Central memory CD8-positive, alpha-beta T cell (primary cell): ENCODE measurements around the gene ZNRD2.

Experiments
- ATAC-seq: fragments of 150-1000 bp; cut with Tn5 transposase; replicated peaks from 2 replicates; pipeline ENCODE4 v1.10.0; 2022; ENCODE audit warnings: mild to moderate bottlenecking, moderate FRiP score, moderate number of reproducible peaks; ENCODE audit not compliant: poor library complexity, severe bottlenecking; ENCODE audit errors: extremely low read depth
- DNase-seq, 2 donors: peaks; one replicate each; pipeline ENCODE4 v3.0.0; 2021; ENCODE audit warnings: low spot score in 2 of 2
- H3K27ac Mint-ChIP-seq: one replicate; pipeline ENCODE4 v1.8.0; 2022; ENCODE audit warnings: low read depth, mild to moderate bottlenecking, moderate library complexity, mixed read lengths
- H3K27me3 Mint-ChIP-seq: one replicate; pipeline ENCODE4 v1.8.0; 2022; ENCODE audit warnings: mixed read lengths
- H3K36me3 Mint-ChIP-seq: one replicate; pipeline ENCODE4 v1.8.0; 2022; ENCODE audit warnings: mild to moderate bottlenecking, moderate library complexity, mixed read lengths; ENCODE audit not compliant: insufficient read depth
- H3K4me1 Mint-ChIP-seq: one replicate; pipeline ENCODE4 v1.8.0; 2022; ENCODE audit warnings: mixed read lengths
- H3K4me3 Mint-ChIP-seq: one replicate; pipeline ENCODE4 v1.8.0; 2022; ENCODE audit warnings: mild to moderate bottlenecking, moderate library complexity, mixed read lengths
- H3K9me3 Mint-ChIP-seq: one replicate; pipeline ENCODE4 v1.8.0; 2022; ENCODE audit warnings: mixed read lengths

The ZNRD2 gene

DNA sequence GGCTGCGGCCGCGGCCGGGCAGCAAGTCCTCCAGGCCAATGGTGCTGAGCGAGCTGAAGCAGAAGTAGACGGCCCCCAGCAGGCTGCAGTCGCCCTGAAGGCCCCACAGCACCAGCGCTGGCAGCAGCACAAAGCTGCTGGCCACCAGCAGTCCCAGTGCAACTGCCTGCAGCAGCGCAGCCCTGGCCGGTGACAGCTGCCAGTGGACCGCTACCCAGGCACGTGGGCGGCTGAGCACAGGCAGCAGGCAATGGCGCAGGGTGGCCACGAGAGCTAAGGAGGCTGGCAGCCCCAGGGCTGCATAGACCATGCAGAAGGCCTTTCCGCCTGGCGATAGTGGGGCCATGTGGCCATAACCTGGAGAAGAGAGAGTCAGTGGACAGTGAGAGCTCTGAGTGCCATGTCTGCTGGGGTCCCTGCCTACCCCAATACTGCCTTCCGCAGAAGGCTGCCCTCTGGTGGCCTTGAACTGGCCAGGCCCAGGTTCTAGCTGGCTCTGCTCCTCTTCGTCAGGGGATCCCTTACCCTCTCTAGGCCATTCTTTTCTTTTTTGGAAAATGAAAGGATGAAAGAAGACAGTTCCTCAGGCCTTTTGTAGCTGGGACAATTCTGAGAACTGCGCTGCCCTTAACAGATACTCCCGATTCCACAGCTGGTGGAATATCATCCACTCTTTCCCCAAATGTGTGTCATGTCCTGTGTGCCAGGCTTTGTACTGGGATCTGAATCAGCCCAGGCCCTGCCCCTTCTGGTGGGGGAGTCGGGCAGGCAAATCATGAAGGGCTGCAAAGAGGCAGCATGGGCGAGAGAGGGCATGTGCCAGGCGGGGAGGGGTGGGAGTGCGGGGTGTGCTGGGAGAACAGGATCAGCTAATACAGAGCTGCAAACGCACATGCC is 23.5 kb downstream of the ZNRD2 start:
- DNase-seq (no peak), ATAC-seq (no peak)
- peaks cover 23% of the 10 kb centered on the region for H3K36me3 Mint-ChIP-seq
- H3K27ac Mint-ChIP-seq = no peak overlapping the region
- H3K4me3 Mint-ChIP-seq = no peak overlapping the region
- H3K4me1 Mint-ChIP-seq = peaks cover 15% of the 10 kb centered on the region
- H3K9me3 Mint-ChIP-seq = no peaks in the 10 kb centered on the region
- H3K27me3 Mint-ChIP-seq = no peaks in the 10 kb centered on the region

DNA sequence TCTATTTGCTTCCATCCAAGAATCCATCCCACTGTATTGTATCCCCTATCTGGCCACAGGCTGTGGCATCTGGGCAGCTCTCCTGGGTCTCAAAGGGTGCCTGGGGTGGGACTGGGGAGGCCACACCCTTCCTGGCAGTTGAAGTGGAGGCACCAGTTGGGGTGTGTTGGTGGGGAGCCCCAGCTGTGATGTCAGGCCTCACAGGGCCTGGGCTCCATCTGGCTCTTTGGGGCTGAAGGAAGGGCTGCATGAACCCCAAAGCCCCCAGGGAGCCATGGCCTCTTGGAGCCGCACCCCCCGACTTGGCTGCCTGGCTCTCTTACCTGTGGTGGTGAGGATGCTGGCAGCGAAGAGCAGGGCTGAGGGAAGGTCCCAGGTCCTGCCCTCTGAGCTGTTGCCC is 24.9 kb downstream of the ZNRD2 start:
- Mint-ChIP-seq H3K9me3 (no peaks in the 10 kb centered on the region), H3K4me1 (peaks cover 12% of the 10 kb centered on the region), H3K4me3 (no peak overlapping the region), H3K27me3 (no peaks in the 10 kb centered on the region), H3K36me3 (peaks cover 20% of the 10 kb centered on the region), H3K27ac (peak overlapping the region; percentile 44)
- no peak for ATAC-seq
- no peak for DNase-seq

DNA sequence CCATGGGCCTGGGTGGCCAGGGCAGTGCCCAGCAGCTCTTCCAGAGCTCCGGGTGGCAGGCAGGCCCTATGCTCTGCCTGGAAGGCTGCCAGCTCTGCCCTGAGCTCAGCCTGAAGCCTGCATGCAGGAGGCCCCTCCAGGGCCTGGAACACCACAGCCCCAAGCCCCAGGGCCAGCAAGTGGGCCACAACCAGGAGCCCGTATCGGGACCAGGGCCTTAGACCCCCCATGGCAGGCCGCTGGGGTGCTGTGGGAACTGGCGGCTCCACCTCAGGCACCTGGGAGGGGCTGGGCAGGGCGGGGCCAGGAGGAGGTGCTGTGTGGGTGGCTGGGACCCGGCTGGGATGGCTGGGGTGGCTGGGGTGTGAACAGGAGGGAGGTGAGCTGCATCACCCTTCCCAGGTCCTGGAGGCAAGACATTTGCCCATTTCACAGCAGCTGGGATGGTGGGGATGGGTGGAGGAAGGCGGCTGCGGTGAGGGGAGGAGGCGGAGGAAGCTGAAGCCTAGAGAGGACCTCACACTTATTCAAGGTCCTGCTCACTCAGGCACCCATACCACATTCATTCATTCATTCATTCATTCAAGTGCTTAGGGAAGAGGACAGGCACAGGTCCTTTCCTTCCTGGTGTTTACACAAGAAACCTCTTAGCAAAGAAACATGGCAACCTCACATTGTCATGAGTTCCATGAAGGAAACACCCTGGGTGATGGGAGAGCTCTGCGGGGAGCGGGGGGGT is 25.4 kb downstream of the ZNRD2 start, which contains the start of gene KCNK7:
Gene KCNK7, minus strand, starts transcription at position 258 of the 739 bp plus-strand sequence. Its CDS starts 28 bp downstream, at position 230.
- H3K9me3 Mint-ChIP-seq = no peaks in the 10 kb centered on the region
- peaks cover 12% of the 10 kb centered on the region for H3K4me1 Mint-ChIP-seq
- H3K27ac Mint-ChIP-seq = peak within 1 kb of the TSS; percentile 56
- H3K36me3 Mint-ChIP-seq = peaks cover 17% of the 10 kb centered on the region
- peak; percentile 28 for ATAC-seq
- H3K27me3 Mint-ChIP-seq = no peaks in the 10 kb centered on the region
- no peak within 1 kb of the TSS for H3K4me3 Mint-ChIP-seq
- DNase-seq = no peak

DNA sequence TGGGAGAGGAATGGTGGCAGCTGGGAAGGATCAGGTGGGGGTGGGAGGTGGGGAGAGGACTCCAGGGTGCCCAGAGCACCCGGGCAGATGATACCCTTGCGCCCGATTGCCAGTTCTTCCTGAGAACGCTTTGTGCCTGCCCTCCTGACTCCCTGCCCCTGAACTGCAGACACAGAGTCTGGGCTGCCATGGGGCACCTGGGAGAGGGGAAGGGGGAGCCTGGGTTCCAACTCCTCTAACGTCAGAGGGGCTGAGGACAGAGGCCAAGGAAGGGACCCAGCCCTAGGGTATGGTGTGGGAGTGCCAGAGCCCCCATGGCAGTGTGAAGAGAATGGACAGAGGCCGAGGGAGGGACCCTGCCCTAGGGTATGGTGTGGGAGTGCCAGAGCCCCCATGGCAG is 26.2 kb downstream of the ZNRD2 start:
- no peak for DNase-seq
- H3K4me1 Mint-ChIP-seq = peaks cover 12% of the 10 kb centered on the region
- H3K27me3 Mint-ChIP-seq = no peaks in the 10 kb centered on the region
- ATAC-seq = no peak
- peak overlapping the region; percentile 56 for H3K27ac Mint-ChIP-seq
- no peaks in the 10 kb centered on the region for H3K9me3 Mint-ChIP-seq
- no peak overlapping the region for H3K4me3 Mint-ChIP-seq
- H3K36me3 Mint-ChIP-seq = peaks cover 17% of the 10 kb centered on the region

DNA sequence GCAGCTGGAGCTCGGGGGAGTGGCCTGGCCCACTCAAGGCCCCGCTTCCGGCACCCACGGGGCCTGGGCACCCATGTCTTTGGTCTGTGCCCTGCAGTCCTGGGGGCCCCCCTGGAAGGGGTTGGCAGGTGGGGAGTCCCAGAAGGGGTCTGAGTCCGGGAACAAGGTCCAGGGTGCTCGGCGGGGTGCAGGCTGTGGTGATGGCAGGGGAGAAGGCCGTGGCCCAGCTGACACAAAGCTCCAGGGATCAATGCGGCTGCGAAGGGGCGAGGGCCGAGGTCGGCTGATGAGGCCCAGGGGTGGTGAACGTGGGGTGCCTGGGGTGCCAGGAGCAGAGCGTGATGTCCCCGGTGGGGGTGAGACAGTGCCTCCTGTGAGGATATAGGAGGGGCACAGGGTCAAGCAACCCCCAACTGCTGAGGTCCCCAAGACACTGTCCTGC is 28.0 kb downstream of the ZNRD2 start:
- peaks cover 14% of the 10 kb centered on the region for H3K36me3 Mint-ChIP-seq

DNA sequence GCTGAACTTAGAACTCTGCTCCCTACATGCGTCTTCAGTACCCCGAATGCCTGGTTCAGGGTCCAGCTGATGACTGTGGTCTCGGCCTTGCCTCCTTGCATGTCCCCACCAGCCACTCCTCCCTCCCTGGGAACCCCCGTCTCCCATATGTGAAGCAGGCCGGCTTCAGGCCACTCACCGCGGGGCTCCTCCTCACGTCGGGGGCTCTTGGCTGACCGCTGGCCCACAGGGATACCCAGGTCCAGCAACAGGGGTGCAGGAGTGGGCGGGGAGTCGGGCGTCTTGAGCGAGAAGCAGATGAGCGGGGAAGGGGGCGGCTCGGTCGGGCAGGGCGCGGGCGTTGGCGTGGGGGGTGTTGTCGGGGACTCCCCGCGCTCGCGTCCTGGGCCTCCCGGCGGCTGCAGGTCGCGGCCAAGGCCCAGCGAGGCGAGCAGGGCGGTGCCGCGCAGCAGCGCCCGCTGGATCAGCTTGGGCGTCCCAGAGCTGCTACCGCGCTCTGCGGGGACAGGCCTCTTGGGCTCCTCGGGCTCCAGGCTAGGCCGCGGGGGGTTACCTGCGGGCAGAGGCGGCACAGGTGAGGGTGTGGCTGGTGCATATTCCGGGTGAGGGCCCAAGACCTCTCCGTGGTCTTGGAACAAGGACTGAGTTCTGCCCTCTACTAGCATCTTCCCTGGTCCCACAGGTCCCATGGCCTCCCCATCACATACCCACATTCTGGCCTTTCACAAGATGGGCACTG is 29.1 kb downstream of the ZNRD2 start:
- H3K27me3 Mint-ChIP-seq = no peaks in the 10 kb centered on the region
- ATAC-seq (no peak), DNase-seq (no peak)
- peaks cover 19% of the 10 kb centered on the region for H3K4me1 Mint-ChIP-seq
- H3K9me3 Mint-ChIP-seq = no peaks in the 10 kb centered on the region
- H3K36me3 Mint-ChIP-seq = peaks cover 15% of the 10 kb centered on the region
- H3K27ac Mint-ChIP-seq = no peak overlapping the region
- no peak overlapping the region for H3K4me3 Mint-ChIP-seq

More for the DNA sequence above, 28.0 kb downstream of the ZNRD2 start:
- H3K27ac Mint-ChIP-seq = no peak overlapping the region
- H3K4me1 Mint-ChIP-seq = peaks cover 13% of the 10 kb centered on the region
- H3K9me3 Mint-ChIP-seq = no peaks in the 10 kb centered on the region
- no peak for ATAC-seq
- no peaks in the 10 kb centered on the region for H3K27me3 Mint-ChIP-seq
- no peak overlapping the region for H3K4me3 Mint-ChIP-seq
- DNase-seq = no peak

DNA sequence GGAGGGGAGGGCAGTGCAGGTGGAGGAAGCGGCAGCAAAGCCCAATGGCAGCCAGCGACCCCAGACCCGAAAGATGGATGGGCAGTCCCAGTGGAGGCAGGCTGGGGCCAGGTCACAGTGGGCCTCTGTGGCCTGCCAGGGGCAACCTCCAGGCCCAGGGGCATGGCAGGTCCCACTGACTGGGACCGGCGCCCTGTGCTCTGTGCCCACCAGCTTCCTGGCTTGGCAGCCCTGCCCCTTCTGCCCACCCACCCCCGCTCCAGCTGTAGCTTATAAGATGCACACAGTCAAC is 29.6 kb downstream of the ZNRD2 start:
- H3K27me3 Mint-ChIP-seq = no peaks in the 10 kb centered on the region
- H3K4me3 Mint-ChIP-seq = no peak overlapping the region
- peaks cover 14% of the 10 kb centered on the region for H3K36me3 Mint-ChIP-seq
- DNase-seq = no peak
- peaks cover 17% of the 10 kb centered on the region for H3K4me1 Mint-ChIP-seq
- no peak for ATAC-seq
- no peaks in the 10 kb centered on the region for H3K9me3 Mint-ChIP-seq
- no peak overlapping the region for H3K27ac Mint-ChIP-seq

DNA sequence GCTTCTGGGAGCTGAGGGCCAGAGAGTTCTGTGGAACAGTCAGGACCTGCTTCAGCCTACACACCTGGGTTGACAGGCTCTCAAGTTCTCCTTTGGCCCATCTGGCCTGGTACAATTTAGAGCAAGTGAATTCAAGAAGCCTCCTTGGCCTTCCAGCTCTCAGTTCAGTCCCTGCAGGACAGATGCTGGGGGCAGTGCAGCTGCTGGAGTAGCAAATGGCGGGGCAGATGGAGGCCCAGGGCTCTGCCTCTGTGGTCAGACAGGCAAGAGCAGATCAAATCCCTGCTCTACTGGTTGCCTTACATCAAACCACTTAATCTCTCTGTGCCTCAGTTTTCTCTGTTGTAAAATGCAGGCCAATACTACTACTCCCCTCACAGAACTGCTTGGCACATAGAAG is 34.0 kb downstream of the ZNRD2 start:
- Mint-ChIP-seq H3K27me3 (no peaks in the 10 kb centered on the region), H3K4me1 (peaks cover 11% of the 10 kb centered on the region), H3K27ac (no peak overlapping the region), H3K4me3 (no peak overlapping the region), H3K9me3 (no peaks in the 10 kb centered on the region), H3K36me3 (peaks cover 12% of the 10 kb centered on the region)
- no peak for DNase-seq
- ATAC-seq = no peak

DNA sequence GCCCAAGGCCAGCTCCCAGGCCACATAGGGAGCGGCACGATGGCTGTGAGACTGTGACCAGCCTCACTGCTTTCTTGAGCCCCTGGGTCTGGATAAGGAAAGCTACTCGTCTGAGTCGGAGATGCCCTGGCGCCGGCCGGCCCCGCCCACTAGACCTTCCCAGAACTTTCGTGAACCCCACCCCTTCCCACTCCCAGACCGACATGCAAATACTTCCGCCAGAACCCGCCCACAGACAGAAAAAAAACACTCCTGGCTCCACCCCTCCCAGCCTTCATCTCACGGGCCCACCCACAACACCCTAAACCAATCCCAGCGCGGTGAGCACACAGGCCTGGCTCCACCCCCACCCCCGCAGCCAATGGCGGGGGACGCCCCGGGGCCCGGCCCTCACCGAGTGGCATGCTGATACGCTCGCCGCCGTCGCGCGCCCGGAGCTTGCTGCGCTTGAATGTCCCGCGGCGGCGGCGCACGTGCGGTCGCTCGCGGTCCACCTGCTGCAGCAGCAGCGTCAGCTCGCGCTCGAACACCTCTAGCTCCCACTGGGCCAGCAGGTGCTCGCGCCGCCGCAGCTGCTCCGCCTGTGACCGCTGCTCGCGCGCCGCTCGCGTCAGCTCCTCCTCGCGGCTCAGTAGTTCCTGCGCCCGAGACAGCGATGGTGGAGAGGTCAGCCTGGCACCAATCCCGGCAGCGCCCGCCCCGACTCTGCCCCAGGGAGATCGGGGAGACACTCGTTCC is 36.8 kb downstream of the ZNRD2 start:
- ATAC-seq = no peak
- H3K36me3 Mint-ChIP-seq = peaks cover 16% of the 10 kb centered on the region

DNA sequence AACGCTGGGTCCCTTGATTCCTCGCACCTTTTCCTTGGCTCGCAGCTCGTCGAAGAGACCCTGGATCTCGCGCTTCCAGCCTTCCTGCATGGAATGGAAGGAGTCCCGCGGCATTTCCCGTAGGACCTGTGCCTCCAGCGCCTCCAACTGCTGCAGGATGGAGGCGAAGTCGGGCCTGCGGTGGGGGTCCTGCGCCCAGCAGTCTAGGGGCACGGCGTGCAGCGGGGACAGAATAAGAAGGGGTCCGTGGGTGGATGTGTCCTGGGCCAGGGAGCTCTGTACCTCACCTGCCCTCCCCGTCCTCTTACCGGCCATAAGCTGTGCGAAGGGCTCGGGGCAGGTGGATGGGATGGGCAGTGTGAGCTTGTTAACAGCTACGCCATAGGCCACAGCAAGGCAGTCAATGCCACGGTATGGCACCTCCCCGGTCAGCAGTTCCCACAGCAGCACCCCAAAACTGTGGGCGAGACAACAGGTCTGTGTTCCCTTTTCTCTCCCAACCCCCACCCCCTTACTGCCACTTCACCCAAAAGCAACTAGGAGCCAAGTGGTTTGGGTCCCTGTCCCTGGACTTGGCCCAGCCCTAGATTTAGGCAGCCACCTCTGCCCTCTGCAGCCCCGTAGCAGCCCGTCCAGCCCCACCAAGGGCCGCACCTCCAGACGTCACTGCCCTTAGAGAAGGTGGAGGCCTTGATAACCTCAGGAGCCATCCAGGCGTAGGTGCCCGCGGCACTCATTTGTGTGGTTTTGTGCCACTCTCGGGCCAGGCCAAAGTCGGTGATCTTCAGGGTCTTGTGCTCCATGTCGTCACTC is 37.5 kb downstream of the ZNRD2 start:
- no peak overlapping the region for H3K27ac Mint-ChIP-seq
- ATAC-seq = no peak
- H3K9me3 Mint-ChIP-seq = no peaks in the 10 kb centered on the region
- no peaks in the 10 kb centered on the region for H3K27me3 Mint-ChIP-seq
- H3K4me1 Mint-ChIP-seq = peaks cover 37% of the 10 kb centered on the region
- no peak overlapping the region for H3K4me3 Mint-ChIP-seq
- peaks cover 14% of the 10 kb centered on the region for H3K36me3 Mint-ChIP-seq
- DNase-seq = no peak

More for the DNA sequence above, 36.8 kb downstream of the ZNRD2 start:
- H3K9me3 Mint-ChIP-seq = no peaks in the 10 kb centered on the region
- H3K4me3 Mint-ChIP-seq = no peak overlapping the region
- no peak for DNase-seq
- H3K4me1 Mint-ChIP-seq = peaks cover 30% of the 10 kb centered on the region
- no peak overlapping the region for H3K27ac Mint-ChIP-seq
- H3K27me3 Mint-ChIP-seq = no peaks in the 10 kb centered on the region

DNA sequence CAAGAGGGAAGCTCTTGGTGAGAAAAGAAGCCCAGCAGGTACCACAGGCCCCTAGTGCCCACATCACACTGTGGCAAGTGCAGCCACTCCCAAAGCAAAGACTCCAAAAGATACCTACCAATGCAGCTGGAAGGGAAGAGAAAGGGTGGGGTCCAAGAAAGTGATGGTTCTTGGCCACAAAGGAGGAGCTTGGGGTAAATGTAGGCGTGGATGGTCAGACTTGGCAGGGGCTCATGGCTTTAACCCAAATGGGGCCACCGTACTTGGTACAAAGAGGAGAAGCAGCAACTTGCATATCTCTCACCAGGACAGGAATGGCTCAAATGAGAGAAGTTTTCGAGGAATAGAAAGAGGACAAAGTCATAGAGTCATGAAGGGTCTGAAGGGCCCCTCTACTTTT is 39.0 kb downstream of the ZNRD2 start:
- Mint-ChIP-seq H3K27ac (peak overlapping the region; percentile 33), H3K9me3 (no peaks in the 10 kb centered on the region), H3K4me3 (peak overlapping the region; percentile 44), H3K4me1 (peaks cover 36% of the 10 kb centered on the region), H3K36me3 (peaks cover 13% of the 10 kb centered on the region), H3K27me3 (no peaks in the 10 kb centered on the region)
- ATAC-seq = no peak
- DNase-seq = no peak
